Breast epithelium (tissue), 4 donors: ENCODE measurements around the gene SGCA. TPM values are rescaled to one million over a fixed set of nuclear protein-coding genes. Genes with fewer than 3 reads are reported as not detected.

Experiments
- DNase-seq, 2 donors: peaks; one replicate each; pipeline ENCODE4 v3.0.0-alpha.2; 2019; ENCODE audit warnings: low spot score in 2 of 2
- H3K27ac ChIP-seq, 2 donors: fragments of 200-600 bp; sonication (generic) in 1 of 2; one replicate each; pipeline ENCODE4 v1.5.1; 2016 to 2019; ENCODE audit warnings: mild to moderate bottlenecking in 1 of 2
- H3K27me3 ChIP-seq, 2 donors: fragments of 200-600 bp; sonication (generic) in 1 of 2; one replicate each; pipeline versions ENCODE4 v1.5.1 to v1.6.0; 2017 to 2019; ENCODE audit warnings: control low read depth in 1 of 2, mild to moderate bottlenecking in 1 of 2
- H3K36me3 ChIP-seq: fragments of 200-600 bp; one replicate; pipeline ENCODE4 v1.5.1; 2019
- H3K4me1 ChIP-seq, 2 donors: fragments of 200-600 bp; sonication (generic); one replicate each; pipeline ENCODE4 v1.5.1; 2016 to 2019; ENCODE audit warnings: control low read depth in 1 of 2
- H3K4me3 ChIP-seq, 3 donors: fragments of 200-600 bp; sonication (generic); 1 replicate in 2 of 3; 2 replicates in 1 of 3; pipeline ENCODE4 v1.5.1; 2016 to 2019; ENCODE audit warnings: mild to moderate bottlenecking in 3 of 3, moderate library complexity in 2 of 3
- H3K9me3 ChIP-seq, 2 donors: fragments of 200-600 bp; sonication (generic) in 1 of 2; one replicate each; pipeline ENCODE4 v1.5.1; 2016 to 2019; ENCODE audit warnings: control low read depth in 1 of 2
- POLR2A ChIP-seq: fragments of 450-650 bp; IDR thresholded peaks from one replicate; pipeline ENCODE4 v1.6.1; 2016; ENCODE audit warnings: antibody characterized with exemption, mild to moderate bottlenecking, moderate library complexity
- POLR2AphosphoS5 ChIP-seq, 3 donors: sonication (generic); formaldehyde crosslinking; IDR thresholded peaks; one replicate each; pipeline ENCODE4 v1.6.1; 2017; ENCODE audit warnings: antibody characterized with exemption in 3 of 3
- intact Hi-C: fragments of 100-400 bp; cut with DNase I; formaldehyde crosslinking; loops from one replicate; pipeline ENCODE4 v1.15.1; 2023; ENCODE audit warnings: low total_unique reads
- total RNA-seq, 3 donors: library from RNA; depleted of rRNA; stranded (reverse); fragments of >200 nt; gene quantifications; one replicate each; pipeline ENCODE4 v1.1.0, GENCODE V29; 2016
- TF ChIP-seq, protein P1 (sequence below), 3 donors: fragments of 450-650 bp; IDR thresholded peaks; one replicate each; pipeline ENCODE4 v1.5.1; 2016 to 2017; ENCODE audit warnings: antibody characterized with exemption in 3 of 3, mild to moderate bottlenecking in 3 of 3, moderate library complexity in 3 of 3

Gene SGCA
- total RNA-seq, 3 donors from 2014 or later = 0.33 to 2.6 (median 0.73) TPM

DNA sequence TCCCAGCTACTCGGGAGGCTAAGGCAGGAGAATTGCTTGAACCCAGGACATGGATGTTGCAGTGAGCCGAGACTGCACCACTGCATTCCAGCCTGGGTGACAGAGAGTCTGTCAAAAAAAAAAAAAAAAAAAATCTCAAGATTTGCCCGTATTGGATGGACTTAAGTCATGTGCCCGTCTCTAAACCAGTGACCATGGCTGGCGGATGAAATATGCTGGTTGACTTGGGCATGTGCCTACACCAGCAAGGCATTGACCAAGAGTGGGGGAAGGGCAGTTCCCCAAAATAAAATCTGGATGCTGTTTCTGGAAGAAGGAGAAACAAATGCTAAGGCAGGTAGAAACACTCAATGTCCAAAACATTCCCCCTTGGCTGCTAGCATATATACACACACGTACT, 57.1 kb downstream of the SGCA start:
- intact Hi-C loops = no loop called here
- H3K4me1 ChIP-seq = peaks cover 0 to 9% of the 10 kb centered on the region in 2 donors
- no peak for DNase-seq
- H3K27me3 ChIP-seq = no peaks in the 10 kb centered on the region
- H3K9me3 ChIP-seq = peaks cover 7 to 14% of the 10 kb centered on the region in 2 donors
- peak overlapping the region; percentile 86 to 95 for H3K27ac ChIP-seq
- H3K4me3 ChIP-seq = no peak overlapping the region
- TF ChIP-seq, protein P1, sequence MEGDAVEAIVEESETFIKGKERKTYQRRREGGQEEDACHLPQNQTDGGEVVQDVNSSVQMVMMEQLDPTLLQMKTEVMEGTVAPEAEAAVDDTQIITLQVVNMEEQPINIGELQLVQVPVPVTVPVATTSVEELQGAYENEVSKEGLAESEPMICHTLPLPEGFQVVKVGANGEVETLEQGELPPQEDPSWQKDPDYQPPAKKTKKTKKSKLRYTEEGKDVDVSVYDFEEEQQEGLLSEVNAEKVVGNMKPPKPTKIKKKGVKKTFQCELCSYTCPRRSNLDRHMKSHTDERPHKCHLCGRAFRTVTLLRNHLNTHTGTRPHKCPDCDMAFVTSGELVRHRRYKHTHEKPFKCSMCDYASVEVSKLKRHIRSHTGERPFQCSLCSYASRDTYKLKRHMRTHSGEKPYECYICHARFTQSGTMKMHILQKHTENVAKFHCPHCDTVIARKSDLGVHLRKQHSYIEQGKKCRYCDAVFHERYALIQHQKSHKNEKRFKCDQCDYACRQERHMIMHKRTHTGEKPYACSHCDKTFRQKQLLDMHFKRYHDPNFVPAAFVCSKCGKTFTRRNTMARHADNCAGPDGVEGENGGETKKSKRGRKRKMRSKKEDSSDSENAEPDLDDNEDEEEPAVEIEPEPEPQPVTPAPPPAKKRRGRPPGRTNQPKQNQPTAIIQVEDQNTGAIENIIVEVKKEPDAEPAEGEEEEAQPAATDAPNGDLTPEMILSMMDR (IDR thresholded peaks at IDR 0.05) = no peak
- TF ChIP-seq POLR2A (no peak), POLR2AphosphoS5 (IDR thresholded peaks at IDR 0.05) (no peak)
- H3K36me3 ChIP-seq = no peaks in the 10 kb centered on the region

Other genes starting within 250 kb of the SGCA start
- gene DLX4, start 196.8 kb upstream of the SGCA start, total RNA-seq = under 1 TPM in 1 of 3 donors, not detected in 2; 0.44 TPM
- gene DLX3, start 170.8 kb upstream of the SGCA start, total RNA-seq = under 1 TPM in 2 of 3 donors, not detected in 1; 0.44 to 0.98 TPM
- gene ITGA3, start 109.9 kb upstream of the SGCA start, total RNA-seq = 10 to 100 TPM; 10.6 to 67.6 (median 48.5) TPM
- 10 to 100 TPM; 28.2 to 53.4 (median 30.5) TPM for gene PDK2, start 70.7 kb upstream of the SGCA start, total RNA-seq
- gene SAMD14, start 35.8 kb upstream of the SGCA start, total RNA-seq = under 1 TPM in 2 of 3 donors, not detected in 1; 0.16 to 0.98 TPM
- gene PPP1R9B, start 15.3 kb upstream of the SGCA start, total RNA-seq = 10 to 100 TPM; 21.8 to 24.9 (median 22.7) TPM
- 10 to 100 TPM; 23.4 to 67.2 (median 44.5) TPM for gene COL1A1, start 35.6 kb downstream of the SGCA start, total RNA-seq
- gene TMEM92, start 108.5 kb downstream of the SGCA start, total RNA-seq = under 1 TPM in 1 of 3 donors, not detected in 2; 0.33 TPM
- gene XYLT2, start 180.1 kb downstream of the SGCA start, total RNA-seq = 10 to 100 TPM; 13.6 to 27.5 (median 24.4) TPM
- 10 to 100 TPM; 46.0 to 64.9 (median 49.1) TPM for gene MRPL27, start 207.2 kb downstream of the SGCA start, total RNA-seq
- gene EME1, start 207.2 kb downstream of the SGCA start, total RNA-seq = 1 to 10 TPM in 1 of 3 donors, under 1 TPM in 2; 0.29 to 2.0 (median 0.64) TPM
- 10 to 100 TPM; 42.1 to 72.8 (median 54.0) TPM for gene LRRC59, start 231.5 kb downstream of the SGCA start, total RNA-seq